ENCODE results near the gene ITGA4.

Gene ITGA4

GRCh38 chr2:181523756-181524155 lies 66.6 kb downstream of the ITGA4 start:
- Histone ChIP-seq H4K20me1 (ENCODE audit: insufficient read depth, low read length) (no peaks in the 10 kb centered on the region), H3K4me1 (ENCODE audit: insufficient read depth, low read length) (no peaks in the 10 kb centered on the region), H3K9ac (ENCODE audit: low read depth, low read length) (no peak overlapping the region), H3K4me3 (ENCODE audit: low read depth in 1 of 2, low read length in 2 of 2) (no peak overlapping the region), H3K4me2 (ENCODE audit: insufficient read depth, low read length) (no peak overlapping the region), H2AFZ (ENCODE audit: low read depth, low read length) (no peak overlapping the region), H3K79me2 (ENCODE audit: insufficient read depth, low read length) (no peaks in the 10 kb centered on the region), H3K36me3 (ENCODE audit: insufficient read depth, low read length) (peaks cover 99% of the 10 kb centered on the region), H3K27ac (ENCODE audit: low read length) (no peak overlapping the region), H3K27me3 (ENCODE audit: insufficient read depth, low read length, poor library complexity) (no peaks in the 10 kb centered on the region), H3K9me3 (ENCODE audit: insufficient read depth, low read length, severe bottlenecking) (no peaks in the 10 kb centered on the region)
- DNase-seq (no peak), ATAC-seq (ENCODE audit: insufficient read depth, low read depth) (no peak)
- TF ChIP-seq EZH2 (IDR thresholded peaks at IDR 0.05; ENCODE audit: borderline replicate concordance, low read depth, low read length, severe bottlenecking) (no peak), CTCF (IDR thresholded peaks at IDR 0.05; ENCODE audit: borderline replicate concordance, extremely low read depth, low read length, poor library complexity, severe bottlenecking) (no peak)

DNA sequence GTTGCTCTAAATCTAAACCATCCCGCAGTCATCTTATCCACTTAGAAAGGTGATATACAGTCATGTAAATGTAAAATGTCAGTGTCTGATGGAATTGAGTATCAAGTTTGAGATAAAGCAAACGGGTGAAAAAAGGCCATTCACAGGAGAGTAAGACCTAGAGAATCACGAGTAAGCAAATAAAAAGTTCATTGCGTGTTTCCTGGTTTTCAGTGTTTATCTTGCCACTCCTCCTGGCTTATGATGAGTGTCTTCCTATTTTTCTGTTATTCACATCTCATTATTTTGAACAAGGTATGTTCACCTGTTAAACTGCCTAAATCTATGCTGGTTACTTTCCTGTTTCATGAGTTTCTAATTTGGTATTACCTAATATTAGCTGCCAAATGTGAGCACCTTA lies 68.8 kb downstream of the ITGA4 start:
- TF ChIP-seq CTCF (IDR thresholded peaks at IDR 0.05; ENCODE audit: borderline replicate concordance, extremely low read depth, low read length, poor library complexity, severe bottlenecking) (no peak), EZH2 (IDR thresholded peaks at IDR 0.05; ENCODE audit: borderline replicate concordance, low read depth, low read length, severe bottlenecking) (no peak)
- Histone ChIP-seq H3K36me3 (ENCODE audit: insufficient read depth, low read length) (peaks cover 99% of the 10 kb centered on the region), H4K20me1 (ENCODE audit: insufficient read depth, low read length) (no peaks in the 10 kb centered on the region), H2AFZ (ENCODE audit: low read depth, low read length) (no peak overlapping the region), H3K27ac (ENCODE audit: low read length) (no peak overlapping the region), H3K9me3 (ENCODE audit: insufficient read depth, low read length, severe bottlenecking) (no peaks in the 10 kb centered on the region), H3K9ac (ENCODE audit: low read depth, low read length) (no peak overlapping the region), H3K4me1 (ENCODE audit: insufficient read depth, low read length) (no peaks in the 10 kb centered on the region), H3K4me3 (ENCODE audit: low read depth in 1 of 2, low read length in 2 of 2) (no peak overlapping the region), H3K4me2 (ENCODE audit: insufficient read depth, low read length) (no peak overlapping the region), H3K27me3 (ENCODE audit: insufficient read depth, low read length, poor library complexity) (no peaks in the 10 kb centered on the region), H3K79me2 (ENCODE audit: insufficient read depth, low read length) (no peaks in the 10 kb centered on the region)
- DNase-seq (no peak), ATAC-seq (ENCODE audit: insufficient read depth, low read depth) (no peak)

DNA sequence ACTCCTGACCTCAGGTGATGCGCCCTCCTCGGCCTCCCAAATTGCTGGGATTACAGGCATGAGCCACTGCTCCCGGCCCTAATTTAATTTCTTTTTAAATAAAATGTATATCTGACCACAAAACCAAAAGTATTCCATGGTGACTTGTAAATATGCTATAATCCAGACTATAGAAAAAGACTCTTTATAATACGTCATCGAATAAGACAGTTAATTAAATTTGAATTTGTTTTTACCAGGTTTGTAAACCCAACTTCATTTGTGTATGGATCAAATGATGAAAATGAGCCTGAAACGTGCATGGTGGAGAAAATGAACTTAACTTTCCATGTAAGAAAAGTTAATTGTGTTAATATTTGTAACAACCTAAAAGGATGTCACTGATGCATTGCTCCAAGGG lies 69.9 kb downstream of the ITGA4 start:
- no peaks in the 10 kb centered on the region for H3K4me1 ChIP-seq (ENCODE audit: insufficient read depth, low read length)
- no peak for ATAC-seq (ENCODE audit: insufficient read depth, low read depth)
- no peaks in the 10 kb centered on the region for H3K9me3 ChIP-seq (ENCODE audit: insufficient read depth, low read length, severe bottlenecking)
- no peak overlapping the region for H3K4me2 ChIP-seq (ENCODE audit: insufficient read depth, low read length)
- no peak overlapping the region for H3K27ac ChIP-seq (ENCODE audit: low read length)
- no peaks in the 10 kb centered on the region for H3K79me2 ChIP-seq (ENCODE audit: insufficient read depth, low read length)
- H3K36me3 ChIP-seq (ENCODE audit: insufficient read depth, low read length): peaks cover 99% of the 10 kb centered on the region
- no peak overlapping the region for H2AFZ ChIP-seq (ENCODE audit: low read depth, low read length)
- no peaks in the 10 kb centered on the region for H3K27me3 ChIP-seq (ENCODE audit: insufficient read depth, low read length, poor library complexity)
- TF ChIP-seq EZH2 (IDR thresholded peaks at IDR 0.05; ENCODE audit: borderline replicate concordance, low read depth, low read length, severe bottlenecking) (no peak), CTCF (IDR thresholded peaks at IDR 0.05; ENCODE audit: borderline replicate concordance, extremely low read depth, low read length, poor library complexity, severe bottlenecking) (no peak)
- DNase-seq: no peak
- H4K20me1 ChIP-seq (ENCODE audit: insufficient read depth, low read length): no peaks in the 10 kb centered on the region
- H3K9ac ChIP-seq (ENCODE audit: low read depth, low read length): no peak overlapping the region
- no peak overlapping the region for H3K4me3 ChIP-seq (ENCODE audit: low read depth in 1 of 2, low read length in 2 of 2)

GRCh38 chr2:181528441-181528840 lies 71.3 kb downstream of the ITGA4 start:
- ATAC-seq (ENCODE audit: insufficient read depth, low read depth) (no peak), DNase-seq (no peak)
- Histone ChIP-seq H3K27me3 (ENCODE audit: insufficient read depth, low read length, poor library complexity) (no peaks in the 10 kb centered on the region), H3K9me3 (ENCODE audit: insufficient read depth, low read length, severe bottlenecking) (no peaks in the 10 kb centered on the region), H3K4me1 (ENCODE audit: insufficient read depth, low read length) (no peaks in the 10 kb centered on the region), H3K4me2 (ENCODE audit: insufficient read depth, low read length) (no peak overlapping the region), H3K4me3 (ENCODE audit: low read depth in 1 of 2, low read length in 2 of 2) (no peak overlapping the region), H4K20me1 (ENCODE audit: insufficient read depth, low read length) (no peaks in the 10 kb centered on the region), H3K79me2 (ENCODE audit: insufficient read depth, low read length) (0 out of 2 replicates have a peak, but pooled peaks cover 2% of the 10 kb centered on the region), H3K27ac (ENCODE audit: low read length) (no peak overlapping the region), H3K36me3 (ENCODE audit: insufficient read depth, low read length) (peaks cover 99% of the 10 kb centered on the region), H3K9ac (ENCODE audit: low read depth, low read length) (no peak overlapping the region), H2AFZ (ENCODE audit: low read depth, low read length) (no peak overlapping the region)
- TF ChIP-seq EZH2 (IDR thresholded peaks at IDR 0.05; ENCODE audit: borderline replicate concordance, low read depth, low read length, severe bottlenecking): no peak
- no peak for TF ChIP-seq CTCF (IDR thresholded peaks at IDR 0.05; ENCODE audit: borderline replicate concordance, extremely low read depth, low read length, poor library complexity, severe bottlenecking)

Data from DND-41 (cell line).